Peyer's patch (tissue), 4 donors: Measurements from ENCODE around the gene NFYA.

Experiments used
- POLR2A ChIP-seq, 2 donors: fragments of 450-650 bp; IDR thresholded peaks; one replicate each; pipeline ENCODE4 v1.5.1; 2017; ENCODE audit warnings: antibody characterized with exemption in 2 of 2, mild to moderate bottlenecking in 2 of 2, moderate library complexity in 2 of 2
- TF ChIP-seq, protein P1 (sequence below), 6 experiments: fragments of 450-650 bp in 4 of 6; fragments of 200-600 bp in 2 of 6; sonication (generic) in 1 of 6; IDR thresholded peaks; one replicate each; pipeline ENCODE4 v1.5.1; 2017 to 2019; ENCODE audit warnings: antibody characterized with exemption in 6 of 6, mild to moderate bottlenecking in 3 of 6, moderate library complexity in 1 of 6

DNA sequence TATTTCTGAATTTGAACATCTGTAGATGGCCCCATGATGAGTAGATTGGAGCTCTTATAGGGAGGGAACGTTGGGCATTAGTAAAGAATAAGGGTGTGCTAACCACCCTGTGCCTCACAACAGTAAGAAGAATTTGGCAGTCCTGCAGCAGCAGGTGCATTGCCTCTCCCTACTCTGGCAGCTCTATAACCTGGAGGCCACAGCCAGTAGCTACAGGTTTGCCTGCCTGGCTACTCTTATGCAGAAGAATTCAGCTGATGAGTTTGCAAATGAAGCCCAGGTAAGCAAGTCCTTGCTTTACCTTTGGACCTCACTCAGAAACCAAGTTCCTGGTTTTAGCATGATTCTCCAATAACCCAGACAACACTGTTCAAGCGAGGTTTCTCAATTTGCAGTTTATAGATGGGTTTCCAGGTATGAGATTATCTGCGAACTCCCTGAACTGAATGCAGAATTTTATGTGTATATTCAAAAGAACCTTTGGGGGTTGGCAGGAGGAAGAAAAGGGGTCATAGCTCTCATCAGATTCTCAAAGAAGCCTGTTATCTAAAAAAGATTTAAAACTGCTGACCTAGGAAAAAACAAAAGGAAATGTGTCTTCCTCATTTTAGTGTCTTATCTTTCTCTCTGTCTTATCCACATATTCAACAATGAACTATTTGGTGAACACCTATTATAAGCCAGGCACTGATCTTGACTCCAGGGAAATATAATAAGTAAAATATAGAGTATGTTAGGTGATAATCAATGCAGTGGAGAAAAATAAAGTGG is 62.5 kb downstream of the NFYA start:
- TF ChIP-seq POLR2A (IDR thresholded peaks at IDR 0.05): no peak
- TF ChIP-seq, protein P1, sequence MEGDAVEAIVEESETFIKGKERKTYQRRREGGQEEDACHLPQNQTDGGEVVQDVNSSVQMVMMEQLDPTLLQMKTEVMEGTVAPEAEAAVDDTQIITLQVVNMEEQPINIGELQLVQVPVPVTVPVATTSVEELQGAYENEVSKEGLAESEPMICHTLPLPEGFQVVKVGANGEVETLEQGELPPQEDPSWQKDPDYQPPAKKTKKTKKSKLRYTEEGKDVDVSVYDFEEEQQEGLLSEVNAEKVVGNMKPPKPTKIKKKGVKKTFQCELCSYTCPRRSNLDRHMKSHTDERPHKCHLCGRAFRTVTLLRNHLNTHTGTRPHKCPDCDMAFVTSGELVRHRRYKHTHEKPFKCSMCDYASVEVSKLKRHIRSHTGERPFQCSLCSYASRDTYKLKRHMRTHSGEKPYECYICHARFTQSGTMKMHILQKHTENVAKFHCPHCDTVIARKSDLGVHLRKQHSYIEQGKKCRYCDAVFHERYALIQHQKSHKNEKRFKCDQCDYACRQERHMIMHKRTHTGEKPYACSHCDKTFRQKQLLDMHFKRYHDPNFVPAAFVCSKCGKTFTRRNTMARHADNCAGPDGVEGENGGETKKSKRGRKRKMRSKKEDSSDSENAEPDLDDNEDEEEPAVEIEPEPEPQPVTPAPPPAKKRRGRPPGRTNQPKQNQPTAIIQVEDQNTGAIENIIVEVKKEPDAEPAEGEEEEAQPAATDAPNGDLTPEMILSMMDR (IDR thresholded peaks at IDR 0.05): no peak
